GM10266 (cell line): Measurements from ENCODE around the gene PGLYRP2.
"Not testable (repeated sequence)": the region's sequence is repeated elsewhere in the genome, so short reads cannot be mapped to it uniquely, and the experiment has no call there.

ENCODE experiments used
- DNase-seq: peaks from one replicate; pipeline ENCODE4 v3.0.0; 2012; ENCODE audit errors: extremely low spot score
- CTCF ChIP-seq: IDR thresholded peaks from 2 replicates; pipeline ENCODE4 v1.5.1; 2012; ENCODE audit warnings: mild to moderate bottlenecking, low read depth; ENCODE audit not compliant: control insufficient read depth, insufficient read depth; ENCODE audit errors: missing control alignments

The PGLYRP2 gene

GRCh38 chr19:15517778-15518177 is 38.5 kb upstream of the PGLYRP2 start:
- no peak for DNase-seq
- TF ChIP-seq CTCF: no peak

- no peak for TF ChIP-seq CTCF
- DNase-seq: no peak
Measured at GRCh38 chr19:15516363-15516762, 37.1 kb upstream of the PGLYRP2 start.

- DNase-seq: not testable (repeated sequence)
Measured at GRCh38 chr19:15515227-15515625, 35.9 kb upstream of the PGLYRP2 start.

GRCh38 chr19:15511671-15512424 is 32.5 kb upstream of the PGLYRP2 start:
- no peak for DNase-seq
- TF ChIP-seq CTCF: no peak

GRCh38 chr19:15508035-15508710 is 28.9 kb upstream of the PGLYRP2 start, which contains the start of gene CYP4F22:
Gene CYP4F22, plus strand, starts transcription at chr19:15508525. Its CDS starts 16,812 bp downstream, at chr19:15525337.
- TF ChIP-seq CTCF: no peak
- no peak for DNase-seq

GRCh38 chr19:15507068-15508034 is 28.1 kb upstream of the PGLYRP2 start:
- no peak for TF ChIP-seq CTCF
- no peak for DNase-seq

GRCh38 chr19:15506074-15506571 is 26.8 kb upstream of the PGLYRP2 start:
- TF ChIP-seq CTCF: no peak

More at GRCh38 chr19:15506074-15506571, 26.8 kb upstream of the PGLYRP2 start:
- no peak for DNase-seq
